HepG2 (cell line): ENCODE results near the gene DPH7. TPM values are rescaled to one million over a fixed set of nuclear protein-coding genes. Genes with fewer than 3 reads are reported as not detected.

Experiments used
- ATAC-seq: fragments of 200-7000 bp; cut with Tn5 transposase; 3 replicates; pipeline ENCODE4 v1.9.1; 2020; ENCODE audit warnings: mild to moderate bottlenecking, moderate library complexity
- BruUV-seq: library from RNA; stranded (reverse); fragments of 400-500 nt; replicated peaks from 2 replicates; lab custom pipeline; 2021; lab: Mats Ljungman, UMichigan
- CTCF ChIA-PET: fragments of 300-600 bp; formaldehyde crosslinking; extraction: SDS; loops from one replicate; lab custom pipeline; 2021; ENCODE audit warnings: low total read pairs, inconsistent platforms, low intra/inter-chr PET ratio; lab: Yijun Ruan, JAX
- POLR2A ChIA-PET: fragments of 350-600 bp; sonication (Branson Sonifier 250); formaldehyde crosslinking; loops from one replicate; lab custom pipeline; 2020; ENCODE audit warnings: antibody characterized with exemption, inconsistent platforms; lab: Yijun Ruan, JAX
- DNase-seq: peaks from one replicate; pipeline ENCODE4 v3.0.0-alpha.2; 2015; ENCODE audit warnings: low spot score
- FAIRE-seq: peaks from 3 replicates; lab custom pipeline; 2011; peaks lifted over from hg19 to GRCh38; lab: Jason Lieb, UNC
- H2AFZ ChIP-seq: one replicate; pipeline ENCODE4 v1.6.1; 2011; ENCODE audit warnings: low read length, inconsistent platforms
- H3K27ac ChIP-seq: fragments of 300-600 bp; 3 replicates; pipeline ENCODE4 v1.8.0; 2011; ENCODE audit warnings: mixed run types, mild to moderate bottlenecking, mixed read lengths, low read length, inconsistent platforms; ENCODE audit not compliant: insufficient read depth; ENCODE audit errors: extremely low read length
- H3K27me3 ChIP-seq, 2 experiments: fragments of 200-600 bp in 1 of 2; 2 replicates in 1 of 2; 3 replicates in 1 of 2; pipeline versions ENCODE4 v1.6.0 to v1.8.0; 2011; ENCODE audit warnings: low read length in 2 of 2, mild to moderate bottlenecking in 2 of 2, moderate library complexity in 2 of 2, inconsistent platforms in 1 of 2; ENCODE audit not compliant: insufficient read depth in 2 of 2, control insufficient read depth in 1 of 2
- H3K36me3 ChIP-seq, 2 experiments: fragments of 200-600 bp in 1 of 2; replicated peaks in 1 of 2; 2 replicates in 1 of 2; 3 replicates in 1 of 2; pipeline versions ENCODE4 v1.5.1 to v1.8.0; 2011; ENCODE audit warnings: low read length in 2 of 2, inconsistent platforms in 1 of 2; ENCODE audit not compliant: insufficient read depth in 2 of 2, control insufficient read depth in 1 of 2
- H3K4me1 ChIP-seq: 2 replicates; pipeline ENCODE4 v1.5.1; 2012; ENCODE audit warnings: low read length, inconsistent platforms; ENCODE audit not compliant: insufficient read depth
- H3K4me2 ChIP-seq: 2 replicates; pipeline ENCODE4 v1.6.0; 2011; ENCODE audit warnings: low read depth, low read length, inconsistent platforms
- H3K4me3 ChIP-seq, 3 experiments: fragments of 200-600 bp in 1 of 3; sonication (generic), shearing (Covaris generic) in 1 of 3; replicated peaks in 1 of 3; 2 replicates each; pipeline ENCODE4 v1.5.1; 2011 to 2016; ENCODE audit warnings: low read length in 3 of 3, inconsistent platforms in 2 of 3, low read depth in 2 of 3, mild to moderate bottlenecking in 2 of 3, control low read depth in 1 of 3, mixed read lengths in 1 of 3; ENCODE audit not compliant: insufficient read depth in 1 of 3
- H3K79me2 ChIP-seq: one replicate; pipeline ENCODE4 v1.6.1; 2011; ENCODE audit warnings: low read length, inconsistent platforms; ENCODE audit not compliant: insufficient read depth
- H3K9ac ChIP-seq: 2 replicates; pipeline ENCODE4 v1.6.0; 2011; ENCODE audit warnings: mild to moderate bottlenecking, low read depth, low read length, inconsistent platforms; ENCODE audit not compliant: insufficient read depth
- H3K9me3 ChIP-seq: 2 replicates; pipeline ENCODE4 v1.5.1; 2012; ENCODE audit warnings: mild to moderate bottlenecking, low read length
- H4K20me1 ChIP-seq: 2 replicates; pipeline ENCODE4 v1.6.0; 2011; ENCODE audit warnings: inconsistent platforms, mild to moderate bottlenecking, low read length, moderate library complexity; ENCODE audit not compliant: insufficient read depth
- CAMTA2 ChIP-seq: sonication (generic); formaldehyde crosslinking; IDR thresholded peaks from 2 replicates; pipeline ENCODE4 v1.4.0; 2020; ENCODE audit warnings: mild to moderate bottlenecking, missing genetic modification reagents, borderline replicate concordance
- RAD21 ChIP-seq: fragments of 450-650 bp; formaldehyde crosslinking; IDR thresholded peaks from 2 replicates; pipeline ENCODE4 v1.5.0; 2020; ENCODE audit warnings: mild to moderate bottlenecking
- SMC3 ChIP-seq: IDR thresholded peaks from 2 replicates; pipeline ENCODE4 v1.6.1; 2011; ENCODE audit warnings: low read length, improper control_type of control experiment
- STAG1 ChIP-seq: sonication (generic); formaldehyde crosslinking; IDR thresholded peaks from 2 replicates; pipeline ENCODE4 v1.4.0; 2020; ENCODE audit warnings: missing genetic modification reagents
- TSC22D2 ChIP-seq: sonication (generic); formaldehyde crosslinking; IDR thresholded peaks from 2 replicates; pipeline ENCODE4 v1.5.1; 2020; ENCODE audit warnings: missing genetic modification reagents, mild to moderate bottlenecking, borderline replicate concordance
- ZNF136 ChIP-seq: sonication (generic); formaldehyde crosslinking; IDR thresholded peaks from 2 replicates; pipeline ENCODE4 v1.8.1; 2022; ENCODE audit warnings: low read depth, mild to moderate bottlenecking, moderate library complexity, missing genetic modification reagents
- ZSCAN29 ChIP-seq: sonication (generic); formaldehyde crosslinking; conservative IDR thresholded peaks from 2 replicates; pipeline ENCODE4 v1.4.0; 2020; ENCODE audit warnings: mild to moderate bottlenecking, missing genetic modification reagents
- WGBS: methylation state at CpG from one replicate; pipeline ENCODE4 v1.1.6; 2017; ENCODE audit warnings: low lambda C conversion rate; 5-methylcytosine and 5-hydroxymethylcytosine counted together
- in situ Hi-C: cut with HindIII; loops from 2 replicates; pipeline ENCODE4 v1.10.0; 2017; ENCODE audit warnings: low pct_unique_long_range_greater_than_20kb; ENCODE audit not compliant: extremely low pct_ligation_motif_present
- intact Hi-C: fragments of 100-400 bp; cut with micrococcal nuclease; formaldehyde crosslinking; loops from one replicate; pipeline ENCODE4 v1.10.0; 2022; ENCODE audit not compliant: unreplicated experiment
- polyA plus RNA-seq, 8 experiments: library from polyadenylated mRNA; depleted of rRNA in 3 of 8; stranded (reverse) in 7 of 8; unstranded in 1 of 8; fragments of >200 nt; fragmentation: Illumina TruSeq in 4 of 8; extraction: Trizol in 4 of 8; gene quantifications; 2 replicates each; pipeline versions ENCODE4 v1.2.1 to v1.2.3, GENCODE V29; 2011 to 2016; ENCODE audit warnings: low read depth in 4 of 8, missing spikeins in 1 of 8, mixed read lengths in 1 of 8; ENCODE audit not compliant: insufficient read depth in 1 of 8
- total RNA-seq, 5 experiments: library from RNA; depleted of rRNA; stranded (reverse); fragments of >200 nt; fragmentation: Illumina TruSeq; extraction: Trizol; gene quantifications; 2 replicates each; pipeline ENCODE4 v1.2.3, GENCODE V29; 2016; ENCODE audit warnings: low read depth in 1 of 5
- TF ChIP-seq, protein P1 (sequence below): sonication (generic); formaldehyde crosslinking; IDR thresholded peaks from 2 replicates; pipeline ENCODE4 v1.4.0; 2020; ENCODE audit warnings: missing genetic modification reagents
- TF ChIP-seq, protein P2 (sequence below): sonication (generic); formaldehyde crosslinking; IDR thresholded peaks from 2 replicates; pipeline ENCODE4 v1.4.0; 2020; ENCODE audit warnings: missing genetic modification reagents, borderline replicate concordance
- TF ChIP-seq, protein P3 (sequence below): sonication (generic); formaldehyde crosslinking; IDR thresholded peaks from 2 replicates; pipeline ENCODE4 v1.5.0; 2020; ENCODE audit warnings: mild to moderate bottlenecking, missing genetic modification reagents, moderate library complexity
- TF ChIP-seq, protein P4 (sequence below): sonication (generic); formaldehyde crosslinking; IDR thresholded peaks from 2 replicates; pipeline ENCODE4 v1.4.0; 2020; ENCODE audit warnings: mild to moderate bottlenecking, missing genetic modification reagents

Gene DPH7
- total and polyA plus RNA-seq, 2 of the 13 experiments (the other 11 are each of a cell fraction or from before 2014, with no cell fraction given), result 27.6 to 31.6 TPM

DNA sequence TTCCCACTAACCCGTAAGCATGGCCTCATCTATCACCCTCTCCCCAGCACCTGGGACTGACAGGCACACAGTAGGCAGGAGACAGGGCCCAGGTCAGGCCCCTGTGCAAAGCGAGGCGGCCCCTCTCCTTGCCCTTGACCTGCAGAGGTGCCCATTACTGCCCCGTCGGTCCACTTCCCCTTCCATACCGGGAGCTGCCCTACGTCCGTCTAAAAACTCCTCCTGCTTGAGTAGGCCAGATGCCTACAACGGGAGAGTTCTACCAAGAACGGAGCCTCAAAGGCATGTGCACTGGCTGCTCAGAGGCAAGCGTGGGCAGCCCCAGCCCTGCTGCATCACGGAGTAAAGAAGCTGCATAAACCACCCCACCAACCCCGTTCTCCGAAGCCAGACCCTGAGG, 4.6 kb upstream of the DPH7 start:
- H3K4me2 ChIP-seq, result no peak overlapping the region
- no peak for ATAC-seq
- no peaks in the 10 kb centered on the region for H4K20me1 ChIP-seq
- no peaks in the 10 kb centered on the region for H3K27me3 ChIP-seq
- peaks cover 4% of the 10 kb centered on the region for H3K79me2 ChIP-seq
- BruUV-seq, result no TSS peak
- 93% methylated on average over 12 of the region's 14 CpGs for WGBS
- no peaks in the 10 kb centered on the region for H3K9me3 ChIP-seq
- TF ChIP-seq ZSCAN29 (CRISPR knock-in tag) (no peak), ZNF136 (CRISPR knock-in tag) (no peak), CAMTA2 (no peak)
- TF ChIP-seq, protein P1, sequence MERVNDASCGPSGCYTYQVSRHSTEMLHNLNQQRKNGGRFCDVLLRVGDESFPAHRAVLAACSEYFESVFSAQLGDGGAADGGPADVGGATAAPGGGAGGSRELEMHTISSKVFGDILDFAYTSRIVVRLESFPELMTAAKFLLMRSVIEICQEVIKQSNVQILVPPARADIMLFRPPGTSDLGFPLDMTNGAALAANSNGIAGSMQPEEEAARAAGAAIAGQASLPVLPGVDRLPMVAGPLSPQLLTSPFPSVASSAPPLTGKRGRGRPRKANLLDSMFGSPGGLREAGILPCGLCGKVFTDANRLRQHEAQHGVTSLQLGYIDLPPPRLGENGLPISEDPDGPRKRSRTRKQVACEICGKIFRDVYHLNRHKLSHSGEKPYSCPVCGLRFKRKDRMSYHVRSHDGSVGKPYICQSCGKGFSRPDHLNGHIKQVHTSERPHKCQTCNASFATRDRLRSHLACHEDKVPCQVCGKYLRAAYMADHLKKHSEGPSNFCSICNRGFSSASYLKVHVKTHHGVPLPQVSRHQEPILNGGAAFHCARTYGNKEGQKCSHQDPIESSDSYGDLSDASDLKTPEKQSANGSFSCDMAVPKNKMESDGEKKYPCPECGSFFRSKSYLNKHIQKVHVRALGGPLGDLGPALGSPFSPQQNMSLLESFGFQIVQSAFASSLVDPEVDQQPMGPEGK, result no peak
- no peak overlapping the region for H3K9ac ChIP-seq
- H3K36me3 ChIP-seq, result peaks cover 24 to 65% of the 10 kb centered on the region in 2 experiments
- no peak overlapping the region for H3K27ac ChIP-seq
- no peak for DNase-seq
- CTCF ChIA-PET, result no interaction called here
- no peak overlapping the region for H2AFZ ChIP-seq
- in situ Hi-C loops (no loop called here), intact Hi-C loops (no loop called here)
- POLR2A ChIA-PET, result no interaction called here
- H3K4me1 ChIP-seq, result peaks cover 16% of the 10 kb centered on the region
- no peak for FAIRE-seq
- no peak overlapping the region for H3K4me3 ChIP-seq

DNA sequence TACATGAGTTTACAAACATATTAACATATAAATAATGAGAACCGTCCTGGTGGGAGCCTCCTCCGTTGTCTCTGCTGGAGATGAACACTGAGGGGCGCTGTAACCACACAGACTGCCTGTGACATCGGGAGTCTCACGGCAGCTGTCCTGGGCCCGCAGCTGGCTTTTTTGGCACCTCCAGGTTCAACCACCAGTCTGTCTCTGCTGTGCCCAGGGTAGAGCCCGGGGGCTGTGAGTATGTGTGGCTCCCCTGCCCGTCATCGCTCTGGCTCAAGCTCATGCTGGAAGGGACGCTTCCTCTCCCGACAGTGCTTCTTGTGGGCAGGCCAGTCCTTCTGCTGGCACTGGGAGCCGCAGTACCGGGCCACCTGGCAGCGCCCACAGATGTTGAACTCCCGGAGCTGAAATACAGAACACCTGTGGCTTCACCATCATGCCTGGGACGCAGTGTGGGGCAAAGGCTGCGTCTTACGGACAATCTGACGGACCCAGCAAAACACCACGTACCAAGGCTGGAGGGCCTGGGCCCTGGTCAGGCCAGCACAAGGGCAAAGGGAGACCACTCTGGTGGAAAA, 3.6 kb upstream of the DPH7 start:
- Histone ChIP-seq H3K27me3 (no peaks in the 10 kb centered on the region), H3K9ac (no peak overlapping the region), H3K27ac (no peak overlapping the region), H3K79me2 (peaks cover 7% of the 10 kb centered on the region), H3K36me3 (peaks cover 22 to 55% of the 10 kb centered on the region in 2 experiments), H3K4me3 (no peak overlapping the region), H3K4me2 (no peak overlapping the region), H3K4me1 (peaks cover 13% of the 10 kb centered on the region), H3K9me3 (no peaks in the 10 kb centered on the region), H2AFZ (no peak overlapping the region), H4K20me1 (no peaks in the 10 kb centered on the region)
- ATAC-seq (no peak), FAIRE-seq (no peak), DNase-seq (no peak)
- intact Hi-C loops, result no loop called here
- ChIA-PET POLR2A (interaction anchor here (0.7 to 2.1 kb wide), 3 partner anchors 8 to 37 kb away, joined by 3 to 7 read pairs (median 6); partner anchors contain the start of genes ARRDC1, EHMT1 and ZMYND19), CTCF (no interaction called here)
- WGBS, result 95% methylated on average over 8 of the region's 20 CpGs
- in situ Hi-C loops, result no loop called here
- BruUV-seq, result no TSS peak
- TF ChIP-seq, protein P2, sequence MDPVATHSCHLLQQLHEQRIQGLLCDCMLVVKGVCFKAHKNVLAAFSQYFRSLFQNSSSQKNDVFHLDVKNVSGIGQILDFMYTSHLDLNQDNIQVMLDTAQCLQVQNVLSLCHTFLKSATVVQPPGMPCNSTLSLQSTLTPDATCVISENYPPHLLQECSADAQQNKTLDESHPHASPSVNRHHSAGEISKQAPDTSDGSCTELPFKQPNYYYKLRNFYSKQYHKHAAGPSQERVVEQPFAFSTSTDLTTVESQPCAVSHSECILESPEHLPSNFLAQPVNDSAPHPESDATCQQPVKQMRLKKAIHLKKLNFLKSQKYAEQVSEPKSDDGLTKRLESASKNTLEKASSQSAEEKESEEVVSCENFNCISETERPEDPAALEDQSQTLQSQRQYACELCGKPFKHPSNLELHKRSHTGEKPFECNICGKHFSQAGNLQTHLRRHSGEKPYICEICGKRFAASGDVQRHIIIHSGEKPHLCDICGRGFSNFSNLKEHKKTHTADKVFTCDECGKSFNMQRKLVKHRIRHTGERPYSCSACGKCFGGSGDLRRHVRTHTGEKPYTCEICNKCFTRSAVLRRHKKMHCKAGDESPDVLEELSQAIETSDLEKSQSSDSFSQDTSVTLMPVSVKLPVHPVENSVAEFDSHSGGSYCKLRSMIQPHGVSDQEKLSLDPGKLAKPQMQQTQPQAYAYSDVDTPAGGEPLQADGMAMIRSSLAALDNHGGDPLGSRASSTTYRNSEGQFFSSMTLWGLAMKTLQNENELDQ, result no peak
- TF ChIP-seq RAD21 (peak; percentile 42; the same call in 1 of the 2 replicates), TSC22D2 (no peak), STAG1 (CRISPR knock-in tag) (peak; percentile 65), SMC3 (0 out of 2 replicates have a peak, but pooled peaks have one; percentile 22)
- TF ChIP-seq, protein P3, sequence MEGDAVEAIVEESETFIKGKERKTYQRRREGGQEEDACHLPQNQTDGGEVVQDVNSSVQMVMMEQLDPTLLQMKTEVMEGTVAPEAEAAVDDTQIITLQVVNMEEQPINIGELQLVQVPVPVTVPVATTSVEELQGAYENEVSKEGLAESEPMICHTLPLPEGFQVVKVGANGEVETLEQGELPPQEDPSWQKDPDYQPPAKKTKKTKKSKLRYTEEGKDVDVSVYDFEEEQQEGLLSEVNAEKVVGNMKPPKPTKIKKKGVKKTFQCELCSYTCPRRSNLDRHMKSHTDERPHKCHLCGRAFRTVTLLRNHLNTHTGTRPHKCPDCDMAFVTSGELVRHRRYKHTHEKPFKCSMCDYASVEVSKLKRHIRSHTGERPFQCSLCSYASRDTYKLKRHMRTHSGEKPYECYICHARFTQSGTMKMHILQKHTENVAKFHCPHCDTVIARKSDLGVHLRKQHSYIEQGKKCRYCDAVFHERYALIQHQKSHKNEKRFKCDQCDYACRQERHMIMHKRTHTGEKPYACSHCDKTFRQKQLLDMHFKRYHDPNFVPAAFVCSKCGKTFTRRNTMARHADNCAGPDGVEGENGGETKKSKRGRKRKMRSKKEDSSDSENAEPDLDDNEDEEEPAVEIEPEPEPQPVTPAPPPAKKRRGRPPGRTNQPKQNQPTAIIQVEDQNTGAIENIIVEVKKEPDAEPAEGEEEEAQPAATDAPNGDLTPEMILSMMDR (CRISPR knock-in tag), result peak; percentile 60
- TF ChIP-seq, protein P4, sequence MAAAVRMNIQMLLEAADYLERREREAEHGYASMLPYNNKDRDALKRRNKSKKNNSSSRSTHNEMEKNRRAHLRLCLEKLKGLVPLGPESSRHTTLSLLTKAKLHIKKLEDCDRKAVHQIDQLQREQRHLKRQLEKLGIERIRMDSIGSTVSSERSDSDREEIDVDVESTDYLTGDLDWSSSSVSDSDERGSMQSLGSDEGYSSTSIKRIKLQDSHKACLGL (CRISPR knock-in tag), result no peak
